IMR-90 (cell line): Measurements from ENCODE around the gene APOE. TPM values are rescaled to one million over a fixed set of nuclear protein-coding genes. Genes with fewer than 3 reads are reported as not detected.

Experiments used
- ATAC-seq: fragments of 200-7000 bp; cut with Tn5 transposase; 2 replicates; pipeline ENCODE4 v1.9.1; 2020; ENCODE audit warnings: low read depth, mild to moderate bottlenecking, moderate library complexity
- BruUV-seq: library from RNA; stranded (reverse); fragments of 400-500 nt; replicated peaks from 2 replicates; lab custom pipeline; 2021; lab: Mats Ljungman, UMichigan
- CTCF ChIA-PET: fragments of 300-600 bp; formaldehyde crosslinking; extraction: SDS; loops from one replicate; lab custom pipeline; 2021; ENCODE audit warnings: antibody characterized with exemption; lab: Yijun Ruan, JAX
- POLR2A ChIA-PET: fragments of 300-600 bp; sonication (Branson Sonifier 250); formaldehyde crosslinking; loops from one replicate; lab custom pipeline; 2022; ENCODE audit warnings: antibody characterized with exemption; ENCODE audit not compliant: unreplicated experiment; lab: Charles Lee
- DNase-seq: peaks from one replicate; pipeline ENCODE4 v3.0.0; 2013
- H2AFZ ChIP-seq: replicated peaks from 2 replicates; pipeline ENCODE3; 2013; ENCODE audit warnings: low read length, mild to moderate bottlenecking; ENCODE audit not compliant: poor library complexity
- H2AK5ac ChIP-seq: 2 replicates; pipeline ENCODE4 v1.6.1; 2013; ENCODE audit warnings: low read depth, low read length, inconsistent platforms
- H2AK9ac ChIP-seq: replicated peaks from 2 replicates; pipeline ENCODE3; 2013; ENCODE audit warnings: mild to moderate bottlenecking, low read depth, low read length, moderate library complexity; ENCODE audit not compliant: poor library complexity
- H2BK120ac ChIP-seq: 2 replicates; pipeline ENCODE4 v1.6.1; 2013; ENCODE audit warnings: low read depth, low read length, inconsistent platforms
- H2BK15ac ChIP-seq: 3 replicates; pipeline ENCODE4 v1.6.1; 2013; ENCODE audit warnings: low read depth, low read length, inconsistent platforms
- H2BK20ac ChIP-seq: 2 replicates; pipeline ENCODE4 v1.6.1; 2013; ENCODE audit warnings: low read depth, mild to moderate bottlenecking, inconsistent platforms, low read length, moderate library complexity
- H2BK5ac ChIP-seq: 2 replicates; pipeline ENCODE4 v1.6.1; 2013; ENCODE audit warnings: mild to moderate bottlenecking, low read depth, low read length, inconsistent platforms; ENCODE audit not compliant: poor library complexity, severe bottlenecking
- H3K14ac ChIP-seq: replicated peaks from 2 replicates; pipeline ENCODE4 v1.6.1; 2013; ENCODE audit warnings: low read depth, low read length, inconsistent platforms
- H3K18ac ChIP-seq: 2 replicates; pipeline ENCODE4 v1.6.1; 2013; ENCODE audit warnings: low read depth, low read length, control low read depth
- H3K23ac ChIP-seq: 2 replicates; pipeline ENCODE4 v1.6.1; 2013; ENCODE audit warnings: low read depth, low read length, inconsistent platforms
- H3K27ac ChIP-seq: 2 replicates; pipeline ENCODE4 v1.5.1; 2013; ENCODE audit warnings: mild to moderate bottlenecking, control low read depth, low read length; ENCODE audit not compliant: insufficient read depth
- H3K27me3 ChIP-seq: 2 replicates; pipeline ENCODE4 v1.6.1; 2013; ENCODE audit warnings: low read length; ENCODE audit not compliant: control insufficient read depth, insufficient read depth
- H3K36me3 ChIP-seq: 2 replicates; pipeline ENCODE4 v1.6.1; 2013; ENCODE audit warnings: low read length, mixed read lengths; ENCODE audit not compliant: control insufficient read depth, insufficient read depth
- H3K4ac ChIP-seq: 2 replicates; pipeline ENCODE4 v1.6.1; 2013; ENCODE audit warnings: low read depth, low read length, inconsistent platforms
- H3K4me1 ChIP-seq: 2 replicates; pipeline ENCODE4 v1.6.1; 2013; ENCODE audit warnings: low read length, mixed read lengths; ENCODE audit not compliant: control insufficient read depth, insufficient read depth
- H3K4me2 ChIP-seq: 2 replicates; pipeline ENCODE4 v1.6.1; 2013; ENCODE audit warnings: low read depth, mild to moderate bottlenecking, control low read depth, low read length, moderate library complexity
- H3K4me3 ChIP-seq: 2 replicates; pipeline ENCODE4 v1.5.1; 2013; ENCODE audit warnings: low read depth, mild to moderate bottlenecking, control low read depth, low read length, moderate library complexity; ENCODE audit not compliant: insufficient read depth
- H3K56ac ChIP-seq: 2 replicates; pipeline ENCODE4 v1.6.1; 2013; ENCODE audit warnings: low read length, inconsistent platforms; ENCODE audit not compliant: insufficient read depth; ENCODE audit errors: extremely low read depth
- H3K79me1 ChIP-seq, 2 experiments: 2 replicates each; pipeline ENCODE4 v1.6.1; 2013; ENCODE audit warnings: low read length in 2 of 2, inconsistent platforms in 1 of 2, low read depth in 1 of 2
- H3K9ac ChIP-seq: 2 replicates; pipeline ENCODE4 v1.6.1; 2013; ENCODE audit warnings: low read depth, low read length, control low read depth
- H3K9me1 ChIP-seq: 2 replicates; pipeline ENCODE4 v1.6.1; 2013; ENCODE audit warnings: low read length, inconsistent platforms; ENCODE audit not compliant: insufficient read depth
- H3K9me3 ChIP-seq: 2 replicates; pipeline ENCODE4 v1.6.1; 2013; ENCODE audit warnings: low read length; ENCODE audit not compliant: control insufficient read depth, insufficient read depth
- H4K20me1 ChIP-seq: 2 replicates; pipeline ENCODE4 v1.6.1; 2013; ENCODE audit warnings: low read length, inconsistent platforms; ENCODE audit not compliant: insufficient read depth
- H4K5ac ChIP-seq: 2 replicates; pipeline ENCODE4 v1.6.1; 2013; ENCODE audit warnings: mild to moderate bottlenecking, low read depth, low read length, control low read depth
- H4K8ac ChIP-seq, 2 experiments: 2 replicates each; pipeline ENCODE4 v1.6.1; 2013; ENCODE audit warnings: low read depth in 2 of 2, low read length in 2 of 2, control low read depth in 1 of 2, inconsistent platforms in 1 of 2
- H4K91ac ChIP-seq: 2 replicates; pipeline ENCODE4 v1.6.1; 2013; ENCODE audit warnings: low read depth, low read length, inconsistent platforms; ENCODE audit not compliant: insufficient read depth
- CEBPB ChIP-seq: IDR thresholded peaks from 2 replicates; pipeline ENCODE4 v1.6.1; 2012; ENCODE audit warnings: low read depth, low read length, improper control_type of control experiment
- POLR2A ChIP-seq: IDR thresholded peaks from 2 replicates; pipeline ENCODE4 v1.6.1; 2012; ENCODE audit warnings: mild to moderate bottlenecking, low read depth, low read length
- WGBS, 2 experiments: methylation state at CpG; one replicate each; pipeline versions ENCODE4 v1.1.5 to v1.1.7; 2013; ENCODE audit warnings: missing lambda C conversion rate in 2 of 2; ENCODE audit not compliant: insufficient read length in 1 of 2; ENCODE audit errors: extremely low coverage in 2 of 2; 5-methylcytosine and 5-hydroxymethylcytosine counted together
- dilution Hi-C: fragments of 300-500 bp; cut with HindIII; formaldehyde crosslinking; loops from one replicate; pipeline ENCODE4 v1.14.3; 2018; ENCODE audit warnings: low sequenced_read_pairs; ENCODE audit not compliant: unreplicated experiment
- in situ Hi-C: fragments of 300-500 bp; cut with MboI; formaldehyde crosslinking; loops from 3 replicates; pipeline ENCODE4 v1.14.3; 2019; ENCODE audit warnings: low sequenced_read_pairs, inconsistent platforms, mixed read lengths
- intact Hi-C: fragments of 100-400 bp; cut with micrococcal nuclease; formaldehyde crosslinking; loops from 2 replicates; pipeline ENCODE4 v1.10.0; 2022
- polyA plus RNA-seq, 3 experiments: library from polyadenylated mRNA; depleted of rRNA; stranded (reverse); fragments of >200 nt; gene quantifications; 2 replicates each; pipeline ENCODE4 v1.2.3, GENCODE V29; 2012; ENCODE audit warnings: low replicate concordance in 1 of 3
- total RNA-seq: library from RNA; depleted of rRNA; stranded (reverse); fragments of >200 nt; gene quantifications from 2 replicates; pipeline ENCODE4 v1.2.3, GENCODE V29; 2012

The APOE gene
- total and polyA plus RNA-seq, 2 of the 4 experiments (the other 2 are of a cell fraction), result 0.18 to 2.0 TPM

DNA sequence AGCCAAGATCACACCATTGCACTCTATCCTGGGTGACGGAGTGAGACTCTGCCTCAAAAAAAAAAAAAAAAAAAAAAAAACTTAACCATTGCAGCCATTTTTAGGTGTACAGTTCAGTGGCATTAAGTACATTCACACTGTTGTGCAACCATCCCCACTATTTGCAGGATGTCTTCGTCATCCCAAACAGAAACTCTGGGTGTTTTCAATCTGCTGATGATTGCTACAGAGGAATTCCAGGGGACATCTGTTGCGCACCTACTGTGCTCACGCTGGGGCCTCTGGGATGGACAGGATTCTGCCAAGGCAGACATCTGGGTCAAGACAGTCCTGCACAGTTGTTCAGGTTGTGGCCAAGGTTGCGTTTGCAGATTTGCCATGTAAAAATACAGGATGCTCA, 34.1 kb downstream of the APOE start:
- intact Hi-C loops, result no loop called here

More for the DNA sequence above, 34.1 kb downstream of the APOE start:
- Histone ChIP-seq H3K56ac (no peak overlapping the region), H3K79me1 (no peaks in the 10 kb centered on the region), H2BK15ac (no peak overlapping the region), H2AFZ (no peak overlapping the region), H4K5ac (no peak overlapping the region), H4K20me1 (no peaks in the 10 kb centered on the region), H3K9me1 (no peaks in the 10 kb centered on the region), H3K18ac (no peak overlapping the region), H3K36me3 (no peaks in the 10 kb centered on the region), H2BK5ac (no peak overlapping the region), H3K23ac (no peak overlapping the region), H3K4me1 (no peaks in the 10 kb centered on the region), H2BK20ac (no peak overlapping the region), H4K8ac (no peak overlapping the region), H3K9ac (no peak overlapping the region), H3K27me3 (peaks cover 1% of the 10 kb centered on the region; the same call in 1 of the 2 replicates), H3K4me2 (no peak overlapping the region), H2AK9ac (no peak overlapping the region), H3K4me3 (no peak overlapping the region), H3K14ac (no peak overlapping the region), H3K9me3 (no peaks in the 10 kb centered on the region), H3K27ac (no peak overlapping the region), H2BK120ac (no peak overlapping the region), H3K4ac (no peak overlapping the region), H2AK5ac (no peak overlapping the region), H4K91ac (no peak overlapping the region)
- DNase-seq (no peak), ATAC-seq (no peak)
- no TSS peak for BruUV-seq
- in situ Hi-C loops (no loop called here), dilution Hi-C loops (no loop called here)
- ChIA-PET CTCF (no interaction called here), POLR2A (no interaction called here)
- WGBS, 2 experiments, result 75% methylated on average over 3 of the region's 5 CpGs; no CpG with 5 or more reads in 1 of the 2 experiments
- TF ChIP-seq CEBPB (peak; percentile 56), POLR2A (no peak)
